AG10803 (cell line): ENCODE results near the gene MYO1D.

Experiments used
- DNase-seq: peaks from one replicate; pipeline ENCODE4 v3.0.0; 2010; ENCODE audit warnings: low read depth
- H3K4me3 ChIP-seq: 2 replicates; pipeline ENCODE4 v1.5.1; 2011; ENCODE audit warnings: mild to moderate bottlenecking, low read length, control low read depth
- TF ChIP-seq, protein P1 (sequence below): conservative IDR thresholded peaks from 2 replicates; pipeline ENCODE4 v1.5.1; 2011; ENCODE audit warnings: mild to moderate bottlenecking, low read length, control low read depth, inconsistent platforms

MYO1D gene

DNA sequence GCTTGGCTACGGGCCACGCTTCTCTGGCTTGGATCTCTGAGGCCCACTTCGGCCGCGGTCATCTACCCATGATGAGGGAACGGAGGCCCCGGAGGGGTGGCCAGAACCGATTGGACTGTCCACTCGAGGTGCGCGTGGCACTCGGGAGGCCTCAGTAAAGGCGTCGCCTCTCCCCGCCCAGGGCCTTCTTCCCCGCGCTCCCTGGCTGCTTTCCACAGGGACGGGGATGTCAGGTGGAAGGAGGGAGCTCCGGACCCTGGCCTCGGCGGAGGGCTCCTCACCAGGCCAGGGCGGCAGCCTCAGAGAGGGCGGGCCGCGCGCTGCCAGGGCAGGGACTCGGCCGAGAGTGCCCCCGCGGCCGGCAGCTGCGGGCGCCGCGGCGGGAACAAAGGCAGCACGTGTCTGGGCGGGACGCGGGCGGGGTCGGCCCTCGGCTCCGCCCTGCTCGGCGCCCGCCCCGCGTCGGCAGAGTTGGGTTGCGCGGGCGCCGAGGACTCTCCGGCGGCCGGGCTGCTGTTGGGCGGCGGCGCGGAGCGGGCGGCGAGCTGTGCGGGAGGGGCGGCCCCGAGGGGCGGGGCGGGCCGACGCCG is 390.7 kb downstream of the MYO1D start:
- peak overlapping the region; percentile 50 for H3K4me3 ChIP-seq
- TF ChIP-seq, protein P1, sequence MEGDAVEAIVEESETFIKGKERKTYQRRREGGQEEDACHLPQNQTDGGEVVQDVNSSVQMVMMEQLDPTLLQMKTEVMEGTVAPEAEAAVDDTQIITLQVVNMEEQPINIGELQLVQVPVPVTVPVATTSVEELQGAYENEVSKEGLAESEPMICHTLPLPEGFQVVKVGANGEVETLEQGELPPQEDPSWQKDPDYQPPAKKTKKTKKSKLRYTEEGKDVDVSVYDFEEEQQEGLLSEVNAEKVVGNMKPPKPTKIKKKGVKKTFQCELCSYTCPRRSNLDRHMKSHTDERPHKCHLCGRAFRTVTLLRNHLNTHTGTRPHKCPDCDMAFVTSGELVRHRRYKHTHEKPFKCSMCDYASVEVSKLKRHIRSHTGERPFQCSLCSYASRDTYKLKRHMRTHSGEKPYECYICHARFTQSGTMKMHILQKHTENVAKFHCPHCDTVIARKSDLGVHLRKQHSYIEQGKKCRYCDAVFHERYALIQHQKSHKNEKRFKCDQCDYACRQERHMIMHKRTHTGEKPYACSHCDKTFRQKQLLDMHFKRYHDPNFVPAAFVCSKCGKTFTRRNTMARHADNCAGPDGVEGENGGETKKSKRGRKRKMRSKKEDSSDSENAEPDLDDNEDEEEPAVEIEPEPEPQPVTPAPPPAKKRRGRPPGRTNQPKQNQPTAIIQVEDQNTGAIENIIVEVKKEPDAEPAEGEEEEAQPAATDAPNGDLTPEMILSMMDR, result no peak
- DNase-seq, result peak; percentile 58

DNA sequence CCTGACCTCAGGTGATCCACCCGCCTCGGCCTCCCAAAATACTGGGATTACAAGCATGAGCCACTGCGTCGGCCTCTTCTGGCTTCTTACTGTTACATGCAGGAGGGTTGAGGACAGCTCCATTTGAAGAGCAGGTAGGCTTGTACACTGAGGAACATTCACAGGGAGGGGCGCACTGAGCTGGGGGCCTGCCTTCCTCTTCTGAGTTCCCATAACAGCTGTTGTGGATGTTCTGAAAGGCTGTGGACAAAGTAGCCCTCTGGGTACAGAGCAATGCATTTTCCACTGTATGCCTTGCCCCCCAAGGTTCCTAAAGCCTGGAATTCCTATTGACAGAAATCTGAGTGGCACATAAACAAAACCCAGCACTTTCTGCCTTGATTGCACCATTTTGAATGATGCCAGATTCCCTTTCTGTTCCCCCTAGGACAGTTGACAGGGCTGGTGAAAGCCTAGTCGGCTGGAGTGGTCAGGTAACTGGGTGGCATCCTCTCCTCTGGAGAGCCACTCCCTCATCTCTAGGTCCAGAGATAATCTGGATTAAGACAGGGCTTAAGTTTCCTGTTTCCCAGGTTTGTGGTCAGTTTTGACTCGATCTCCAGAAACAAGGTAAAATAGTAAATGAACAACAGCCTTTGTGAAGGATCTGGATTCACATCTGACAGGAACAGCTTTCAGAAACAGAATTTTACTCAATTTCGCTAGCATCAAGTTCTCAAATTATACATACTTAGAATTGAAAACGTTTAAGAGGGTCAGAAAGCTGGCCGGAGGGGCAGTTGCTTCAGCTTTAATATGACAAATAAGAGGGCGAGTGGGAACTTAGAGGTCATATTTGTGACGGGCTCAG is 391.4 kb downstream of the MYO1D start:
- no peak for DNase-seq
- H3K4me3 ChIP-seq, result no peak overlapping the region
- TF ChIP-seq, protein P1, result no peak

DNA sequence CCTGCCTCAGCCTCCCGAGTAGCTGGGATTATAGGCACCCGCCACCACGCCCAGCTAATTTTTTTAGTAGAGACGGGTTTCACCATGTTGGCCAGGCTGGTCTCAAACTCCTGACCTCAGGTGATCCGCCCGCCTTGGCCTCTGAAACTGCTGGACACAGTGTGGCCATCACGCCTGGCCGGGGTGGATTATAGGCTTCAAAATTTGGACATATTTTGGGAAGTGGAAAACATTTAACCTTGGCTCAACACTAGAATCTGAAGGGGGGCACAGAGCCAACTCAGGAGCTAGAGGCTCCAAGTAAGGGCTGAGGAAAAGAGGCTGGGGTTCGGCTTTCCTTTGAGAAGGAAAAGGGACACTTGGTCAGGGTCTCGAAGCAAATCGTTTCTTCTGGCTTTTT is 392.3 kb downstream of the MYO1D start:
- no peak overlapping the region for H3K4me3 ChIP-seq
- TF ChIP-seq, protein P1, result no peak
- no peak for DNase-seq

DNA sequence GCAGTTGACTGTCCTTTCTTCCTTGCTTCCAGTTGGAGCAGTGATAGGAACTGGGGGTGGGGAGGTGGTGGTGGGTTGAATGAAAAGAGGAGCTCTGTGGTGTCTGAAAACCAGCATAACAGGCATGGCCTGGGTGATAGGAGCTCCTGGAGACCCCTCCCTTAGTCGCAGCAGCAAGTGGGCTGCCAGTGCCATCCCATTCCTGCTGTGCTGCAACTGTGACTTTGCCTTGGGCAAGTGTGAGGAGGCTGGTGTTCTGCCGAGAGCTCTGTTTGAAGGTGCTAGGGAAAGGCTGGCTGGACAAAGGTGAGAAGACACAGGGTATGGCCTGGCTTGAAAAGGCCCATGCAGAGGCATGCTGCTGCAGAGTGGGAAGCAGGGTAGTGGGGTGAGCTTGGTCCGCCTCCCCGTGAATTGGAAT is 392.9 kb downstream of the MYO1D start:
- DNase-seq, result no peak
- no peak overlapping the region for H3K4me3 ChIP-seq
- TF ChIP-seq, protein P1, result no peak

DNA sequence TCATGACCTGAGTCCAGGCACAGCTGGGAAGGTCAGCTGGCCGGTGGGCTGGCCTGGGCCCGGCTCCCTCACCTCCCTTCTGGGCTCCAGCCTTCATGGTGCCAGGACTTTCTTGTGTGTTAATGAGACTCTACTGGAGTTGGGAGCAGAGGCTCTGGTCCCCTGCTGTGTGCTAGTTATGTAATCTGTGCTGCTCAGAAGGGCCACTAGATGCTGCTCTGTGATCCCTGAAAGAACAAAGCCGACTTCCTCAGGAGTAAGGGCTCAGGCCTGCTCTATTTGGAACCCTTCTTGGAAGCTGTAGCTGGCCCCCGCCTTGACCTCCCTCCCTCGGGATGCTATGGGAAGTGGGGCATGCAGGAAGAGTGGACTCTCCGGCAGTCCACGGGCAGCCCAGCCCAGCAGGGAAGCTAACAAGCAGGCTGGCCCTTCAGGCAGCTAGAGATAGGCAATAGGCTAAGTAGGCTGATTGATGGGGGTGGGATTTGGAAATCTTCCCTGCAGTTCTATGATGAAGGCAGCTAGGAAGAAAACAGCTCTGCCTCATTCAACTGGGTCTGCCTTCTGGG is 393.4 kb downstream of the MYO1D start:
- DNase-seq, result peak; percentile 82
- TF ChIP-seq, protein P1, result peak; percentile 91

DNA sequence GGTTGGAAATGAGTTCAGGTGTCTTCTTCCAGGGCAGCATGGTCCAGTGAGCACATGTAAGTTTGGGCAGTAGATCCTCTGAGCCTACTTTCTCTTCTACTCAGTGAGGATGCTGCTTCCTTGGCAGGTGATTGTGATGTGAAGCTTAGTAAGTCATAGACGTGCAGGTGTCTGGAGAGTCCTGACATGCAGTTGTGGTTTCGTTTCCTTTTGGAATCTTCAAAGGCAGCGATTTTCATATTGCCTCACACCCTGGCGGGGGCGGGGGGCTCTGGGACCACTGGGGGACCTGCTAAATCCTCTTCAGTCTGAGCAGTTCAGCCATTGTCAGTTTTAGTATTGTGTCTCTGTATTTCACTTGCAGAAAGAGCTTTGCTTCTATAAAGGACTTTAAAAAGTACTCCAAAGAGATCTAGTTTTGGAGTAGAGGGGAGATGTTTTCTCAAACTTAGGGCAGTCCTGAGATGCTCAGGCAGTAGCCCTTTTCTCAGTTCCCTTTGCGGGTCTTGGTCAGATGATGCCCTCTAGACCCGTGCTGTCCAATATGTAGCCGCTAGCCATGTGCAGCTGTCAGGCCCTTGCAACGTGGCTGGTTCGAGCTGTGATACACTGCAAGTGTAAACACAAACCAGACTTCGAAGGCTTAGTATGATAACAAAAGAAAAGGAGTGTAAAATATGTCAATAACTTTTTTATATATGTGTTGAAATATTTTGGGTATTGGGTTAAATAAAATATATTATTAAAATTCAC is 394.2 kb downstream of the MYO1D start:
- TF ChIP-seq, protein P1, result no peak
- DNase-seq, result no peak
- H3K4me3 ChIP-seq, result no peak overlapping the region

More for the DNA sequence above, 393.4 kb downstream of the MYO1D start:
- no peak overlapping the region for H3K4me3 ChIP-seq
